HG03196 (cell line): ENCODE results near the gene RGPD8.
"Not testable (repeated sequence)": the region's sequence is repeated elsewhere in the genome, so short reads cannot be mapped to it uniquely, and the experiment has no call there.

Experiments used
- ATAC-seq: cut with Tn5 transposase; IDR thresholded peaks from one replicate; pipeline ENCODE4 v1.9.1; 2021; ENCODE audit not compliant: unreplicated experiment

Gene RGPD8

DNA sequence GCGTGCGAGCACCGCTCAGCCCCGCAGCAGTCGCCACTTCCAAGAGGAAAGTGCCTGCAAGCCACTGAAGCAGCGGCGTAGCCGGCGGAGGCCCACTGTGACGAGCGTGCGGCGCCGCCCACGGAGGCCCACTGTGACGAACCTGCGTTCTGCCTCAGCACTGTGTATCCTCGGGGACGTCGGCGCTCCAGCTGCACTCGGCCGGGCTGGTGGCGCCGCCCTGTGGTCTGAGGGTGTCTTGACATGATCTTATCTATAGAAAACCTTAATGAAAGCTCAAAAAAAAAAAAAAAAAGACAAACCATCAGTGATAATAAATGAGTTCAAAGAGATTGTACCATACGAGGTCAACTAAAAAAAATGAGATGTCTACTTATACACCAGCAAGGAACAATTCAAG, at the start of gene RGPD8:
Gene RGPD8, minus strand, starts transcription at position 166 of the 400 bp plus-strand sequence. CDS start 192 bp downstream, outside the sequence.
- peak; percentile 94 for ATAC-seq

DNA sequence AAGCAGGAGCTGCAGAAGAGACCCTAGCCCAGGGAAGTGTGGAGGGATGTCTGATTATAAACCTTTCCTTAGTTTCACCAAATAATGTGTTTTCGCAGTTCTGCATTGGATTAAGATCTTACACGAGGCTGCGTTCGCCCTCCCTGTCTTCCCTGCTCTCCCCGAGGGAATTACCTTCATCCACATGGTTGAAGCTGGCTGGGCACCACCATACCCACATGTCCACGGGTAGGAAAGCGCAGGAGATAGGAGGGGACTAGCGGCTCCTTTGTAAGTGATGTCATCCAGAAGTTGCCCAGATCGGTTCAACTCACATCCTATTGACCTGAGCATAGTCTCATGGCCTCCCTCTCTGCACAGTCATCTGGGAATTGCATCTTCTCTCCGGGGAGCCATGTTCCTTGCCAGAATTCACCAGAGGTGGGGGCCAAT, 49.6 kb upstream of the RGPD8 start:
- ATAC-seq, result no peak

DNA sequence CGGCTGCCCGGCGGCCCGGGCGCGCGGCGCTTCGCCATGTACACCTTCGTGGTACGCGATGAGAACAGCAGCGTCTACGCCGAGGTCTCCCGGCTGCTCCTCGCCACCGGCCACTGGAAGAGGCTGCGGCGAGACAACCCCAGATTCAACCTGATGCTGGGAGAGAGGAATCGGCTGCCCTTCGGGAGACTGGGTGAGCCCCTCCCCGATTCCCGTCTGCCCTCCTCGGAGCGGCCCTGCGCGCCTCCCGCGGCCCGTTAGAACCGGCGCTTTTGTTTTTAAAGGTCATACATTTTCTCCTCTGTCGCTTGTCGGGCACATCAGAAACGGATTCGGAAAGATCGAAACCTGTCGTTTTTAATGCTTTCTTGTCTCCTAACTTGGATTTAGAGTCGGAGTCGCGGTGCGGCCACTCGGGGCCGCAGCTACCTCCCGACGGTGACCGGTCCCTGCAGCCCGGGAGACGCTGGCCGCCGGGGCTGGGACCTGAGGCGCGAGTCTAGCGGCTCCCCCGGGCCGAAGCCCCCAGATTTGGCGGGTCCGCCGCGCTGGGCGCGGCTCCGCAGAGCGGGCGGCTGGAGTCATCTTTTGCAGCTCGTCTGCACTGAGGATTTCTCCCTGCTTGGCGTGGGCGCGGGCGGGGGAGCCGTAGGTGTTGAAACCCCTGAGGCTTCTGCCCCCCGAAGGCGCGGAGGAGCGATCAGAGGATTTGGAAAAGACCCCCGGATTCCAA, 49.0 kb upstream of the RGPD8 start:
- peak; percentile 16 for ATAC-seq

DNA sequence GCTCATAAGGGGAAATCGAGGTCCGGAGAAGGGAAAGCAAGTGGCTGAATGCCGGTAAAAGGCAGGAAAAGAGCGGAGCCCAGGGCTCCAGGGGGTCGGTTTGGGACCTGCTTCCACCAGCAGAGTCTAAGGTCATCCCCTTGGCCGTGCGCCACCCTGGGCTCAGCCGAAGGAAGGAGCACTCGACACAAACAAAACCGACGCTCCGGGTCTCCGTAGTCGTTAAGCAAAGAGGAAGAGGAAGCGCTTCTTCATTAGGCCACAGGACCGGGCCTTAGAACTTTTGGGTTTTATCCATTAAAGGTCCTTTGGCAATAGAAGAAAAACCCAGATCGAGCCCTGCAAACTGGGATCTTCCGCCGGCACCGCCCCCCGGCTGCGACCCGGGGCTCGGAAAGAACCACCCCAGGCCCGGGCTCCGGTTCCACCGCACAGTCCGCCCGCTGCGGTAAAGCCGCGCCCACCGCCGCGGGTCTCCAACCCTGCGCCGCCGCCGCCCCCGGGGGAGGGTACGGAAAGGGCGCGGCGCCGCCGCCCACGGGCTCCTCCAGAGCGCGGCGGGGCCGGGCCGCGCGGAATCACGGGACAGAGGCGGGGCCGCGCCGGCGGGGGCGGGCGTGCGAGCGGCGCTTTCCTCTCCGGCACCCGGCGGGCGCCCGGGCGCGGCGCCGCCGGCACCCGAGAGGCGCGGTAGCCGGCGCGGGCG, 48.2 kb upstream of the RGPD8 start, which contains the start of gene TTL:
Gene TTL, plus strand, starts transcription at position 629 of the 706 bp plus-strand sequence. CDS start 189 bp downstream, outside the sequence.
- peak; percentile 74 for ATAC-seq

DNA sequence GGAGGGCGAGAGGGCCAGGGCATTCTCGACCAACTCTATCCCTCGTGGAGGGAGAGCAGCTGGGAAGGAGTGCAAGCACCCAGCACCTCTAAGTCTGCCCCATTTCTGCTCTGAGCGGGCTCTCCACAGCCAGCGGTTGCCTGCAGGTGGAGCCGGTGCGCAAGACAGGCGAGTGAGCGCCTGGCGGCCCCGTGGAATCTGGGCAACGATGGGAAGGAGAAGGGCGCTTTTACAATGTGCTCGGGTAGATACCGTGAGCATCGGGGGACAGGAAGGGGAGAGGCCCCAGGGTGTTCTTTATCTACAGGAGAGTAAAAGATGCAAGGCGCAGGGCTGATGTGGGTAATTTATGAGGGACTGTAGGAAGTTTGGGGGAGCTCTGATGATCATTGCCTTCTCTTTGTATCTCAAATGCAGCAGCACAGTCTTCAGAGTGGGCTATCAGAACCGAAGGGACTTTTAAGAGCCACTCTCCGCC, 47.6 kb upstream of the RGPD8 start:
- ATAC-seq, result peak; percentile 49

DNA sequence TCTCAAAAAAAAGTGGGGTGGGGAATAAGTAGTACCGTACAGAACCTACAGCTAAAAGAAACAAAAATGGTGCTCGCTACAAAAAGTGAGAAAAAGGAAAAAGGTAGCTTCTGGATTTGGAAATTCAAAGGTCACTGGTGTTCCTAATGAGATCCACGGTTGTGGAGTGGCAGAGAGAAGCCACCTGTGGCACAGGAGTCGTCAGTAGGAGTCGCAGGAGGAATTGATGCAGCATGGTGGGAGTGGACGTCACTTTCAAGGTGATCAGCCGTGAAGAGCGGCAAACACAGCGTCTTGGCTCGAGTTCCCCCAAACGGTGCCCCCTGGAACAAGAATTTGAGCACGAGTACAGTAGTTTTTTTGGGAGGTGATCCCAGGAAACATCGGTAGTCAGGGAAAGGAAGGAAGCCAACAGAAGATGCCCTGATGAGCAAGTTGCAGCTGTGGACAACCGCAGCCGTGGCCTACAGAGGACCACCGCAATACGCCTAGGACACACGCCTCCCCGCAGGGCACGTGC, 47.1 kb upstream of the RGPD8 start:
- ATAC-seq, result no peak

DNA sequence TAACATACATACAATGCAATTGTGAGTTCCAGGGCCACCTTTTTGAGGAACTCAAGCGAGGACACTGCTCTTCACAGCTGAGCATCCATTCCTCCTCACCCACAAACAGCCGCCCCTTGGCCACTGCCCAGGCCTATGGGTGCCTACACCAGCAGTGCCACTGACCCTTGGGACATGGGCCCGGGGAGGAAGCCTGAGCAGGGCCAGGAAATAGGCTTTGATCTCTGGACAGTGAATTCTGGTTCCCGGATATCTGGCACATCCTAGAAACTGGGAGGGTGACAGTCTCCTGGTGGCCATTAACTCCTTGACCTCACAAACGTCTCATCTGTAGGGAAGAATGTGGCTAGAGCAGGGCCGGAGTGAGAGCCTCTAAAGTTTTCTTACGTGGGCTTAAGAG, 43.0 kb upstream of the RGPD8 start:
- no peak for ATAC-seq

DNA sequence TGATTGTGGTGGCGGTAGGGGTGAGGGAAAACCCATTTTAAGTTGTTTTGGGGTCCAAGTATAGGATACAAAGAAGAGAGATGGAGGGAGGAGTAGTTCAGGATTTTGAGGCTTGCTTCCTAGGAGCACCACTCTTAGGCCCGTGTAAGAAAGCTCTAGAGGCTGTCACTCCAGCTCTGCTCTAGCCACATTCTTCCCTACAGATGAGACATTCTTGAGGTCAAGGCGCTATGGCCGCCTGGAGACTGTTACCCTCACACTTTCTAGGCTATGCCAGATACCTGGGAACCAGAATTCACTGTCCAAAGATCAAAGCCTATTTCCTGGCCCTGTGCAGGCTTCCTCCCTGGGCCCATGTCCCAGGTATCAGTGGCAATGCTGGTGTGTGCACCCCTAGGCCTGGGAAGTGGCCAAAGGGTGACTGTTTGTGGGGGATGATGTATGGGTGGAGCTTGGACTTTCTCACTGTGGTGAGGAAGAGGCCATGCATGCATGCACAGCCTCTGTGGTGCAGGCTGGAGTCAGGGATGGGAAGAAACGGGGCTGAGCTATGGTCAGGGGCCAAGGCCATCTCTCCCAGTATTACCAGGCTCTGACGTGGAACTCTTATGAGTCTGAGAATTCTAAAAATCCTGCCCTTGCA, 41.5 kb upstream of the RGPD8 start:
- no peak for ATAC-seq

DNA sequence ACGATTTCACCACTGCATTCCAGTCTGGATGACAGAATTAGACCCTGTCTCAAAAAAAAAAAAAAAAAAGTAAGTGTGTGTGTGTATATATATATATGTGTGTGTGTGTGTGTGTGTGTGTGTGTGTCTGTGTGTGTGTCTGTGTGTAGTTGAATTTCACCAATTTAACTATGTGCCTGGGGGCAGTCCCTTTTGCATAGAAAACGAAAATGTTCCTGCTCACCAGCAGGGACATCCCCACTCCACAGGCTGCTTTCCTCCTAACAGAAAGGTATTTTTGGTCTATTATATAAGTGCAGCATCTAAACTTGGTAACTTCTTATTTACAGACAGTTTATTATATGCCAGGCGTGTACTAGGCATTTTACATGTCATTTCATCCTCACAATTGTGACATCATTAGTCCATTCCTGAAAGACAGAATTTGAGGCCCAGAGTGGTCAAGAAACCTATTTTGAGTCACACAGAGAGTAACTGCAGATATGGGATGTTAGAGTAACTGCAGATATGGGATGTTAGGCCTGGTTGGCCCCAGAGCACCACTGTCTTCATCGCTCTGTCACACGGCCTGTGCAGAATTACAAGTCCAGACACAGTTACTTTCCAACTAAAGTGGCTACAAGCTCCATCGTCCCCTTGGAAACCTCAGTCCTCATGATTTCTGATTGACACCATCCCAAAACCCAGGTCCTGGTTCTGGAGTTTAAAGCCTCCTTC, 39.3 kb upstream of the RGPD8 start:
- no peak for ATAC-seq

DNA sequence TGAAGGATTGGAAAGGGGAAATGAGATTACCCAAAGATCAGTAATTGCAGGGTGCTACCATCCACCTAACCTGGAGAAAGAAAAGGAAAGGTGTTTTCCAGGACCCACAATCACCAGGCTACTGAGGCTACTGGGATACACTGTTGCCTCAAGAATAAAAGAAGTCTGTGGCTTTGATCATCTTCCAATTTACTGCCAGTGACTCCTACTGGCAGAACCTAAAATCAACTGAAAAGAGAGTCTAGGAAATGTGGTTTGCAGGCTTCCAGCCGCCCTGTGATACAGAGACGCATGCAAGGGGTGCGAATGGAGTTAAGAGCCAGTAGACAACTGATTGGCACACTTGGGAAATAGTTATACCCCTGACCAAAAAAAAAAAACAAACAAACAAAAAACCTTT, 31.9 kb upstream of the RGPD8 start:
- no peak for ATAC-seq

DNA sequence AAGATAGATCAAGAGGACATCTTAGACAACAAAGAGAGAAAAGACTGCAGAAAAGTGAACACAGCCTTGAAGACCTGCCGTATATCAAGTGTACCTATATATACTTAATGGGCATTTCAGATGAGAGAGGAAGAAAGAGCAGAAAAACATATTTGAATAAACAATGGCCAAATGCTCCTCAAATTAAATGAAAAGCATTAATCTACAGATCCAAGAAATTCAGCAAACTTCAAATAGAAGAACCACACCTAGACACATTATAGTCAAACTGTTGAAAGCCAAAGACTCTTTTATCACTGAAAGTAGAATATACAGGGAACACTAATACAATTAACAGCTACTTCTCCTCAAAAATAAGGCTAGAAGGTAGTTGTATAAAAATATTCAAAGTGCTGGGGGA, 29.8 kb upstream of the RGPD8 start:
- no peak for ATAC-seq

DNA sequence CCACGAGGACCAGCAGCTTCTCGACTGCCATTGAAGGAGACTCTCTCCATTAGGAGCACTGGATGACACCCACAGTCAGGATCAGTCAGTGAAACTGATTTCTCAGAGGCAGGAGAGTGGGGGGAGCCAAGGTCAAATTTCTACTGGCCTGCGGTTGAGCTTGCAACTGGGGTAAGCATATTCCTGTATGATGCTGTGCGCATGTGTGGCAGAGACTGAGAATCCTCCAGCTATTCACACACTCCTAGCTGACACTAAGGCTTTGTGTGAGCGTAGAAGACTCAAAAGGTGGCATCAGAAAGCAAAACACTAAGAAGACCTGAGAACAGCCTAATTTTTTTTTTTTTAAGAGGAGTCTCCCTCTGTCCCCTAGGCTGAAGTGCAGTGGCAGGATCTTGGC, 28.7 kb upstream of the RGPD8 start:
- ATAC-seq, result no peak

DNA sequence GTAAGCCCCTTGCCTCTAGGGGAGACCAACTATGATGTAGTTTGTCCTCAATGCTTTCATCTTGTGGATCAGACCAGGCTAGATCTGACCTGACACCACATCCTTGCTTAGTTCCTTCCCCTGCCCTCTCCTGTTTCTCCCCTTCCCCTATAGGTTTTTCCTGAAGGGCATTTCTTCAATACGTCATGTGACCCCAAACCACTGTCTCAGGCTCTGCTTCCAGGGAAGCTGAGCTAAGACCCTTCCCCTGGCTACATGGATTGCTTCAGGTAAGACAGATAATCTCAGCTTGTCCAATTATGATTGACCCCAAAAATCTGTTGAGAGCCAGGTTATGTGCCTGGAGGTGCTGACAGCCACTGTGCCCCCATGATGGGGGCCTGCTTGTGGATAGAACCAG, 25.9 kb upstream of the RGPD8 start:
- no peak for ATAC-seq

DNA sequence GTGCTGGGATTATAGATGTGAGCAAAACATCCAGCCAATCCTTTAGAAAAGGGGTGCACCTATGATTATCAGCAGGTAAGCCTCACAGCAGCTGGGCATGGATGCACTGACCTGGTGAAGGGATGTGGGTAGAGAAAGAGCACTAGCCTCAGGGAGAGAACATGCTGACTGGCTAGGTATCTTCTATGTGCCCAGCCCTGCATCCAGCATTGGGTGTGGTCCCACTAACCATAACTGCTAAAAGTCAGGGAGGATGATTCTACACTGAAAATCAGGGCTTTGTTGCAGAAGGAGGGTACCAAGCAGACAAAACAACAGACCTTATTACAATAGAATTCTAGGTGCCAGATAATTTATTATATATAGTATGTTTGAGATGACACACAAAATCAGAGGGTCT, 21.1 kb upstream of the RGPD8 start:
- no peak for ATAC-seq

DNA sequence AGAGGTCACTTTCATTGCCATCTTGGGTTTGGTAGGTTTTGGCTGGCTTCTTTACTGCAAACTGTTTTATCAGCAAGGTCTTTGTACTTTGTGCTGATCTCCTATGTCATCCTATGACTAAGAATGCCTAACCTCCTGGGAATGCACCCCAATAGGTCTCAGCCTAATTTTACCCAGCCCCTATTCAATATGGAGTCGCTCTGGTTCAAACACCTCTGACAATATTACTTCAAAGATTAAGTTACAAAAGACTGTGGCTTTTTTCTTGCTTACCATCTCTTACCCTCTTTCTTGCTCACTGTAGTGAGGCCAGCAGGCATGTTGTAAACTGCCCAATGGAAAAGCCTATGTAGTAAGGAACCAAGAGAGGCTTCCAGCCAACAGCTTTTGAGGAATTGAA, 17.9 kb upstream of the RGPD8 start:
- ATAC-seq, result no peak

DNA sequence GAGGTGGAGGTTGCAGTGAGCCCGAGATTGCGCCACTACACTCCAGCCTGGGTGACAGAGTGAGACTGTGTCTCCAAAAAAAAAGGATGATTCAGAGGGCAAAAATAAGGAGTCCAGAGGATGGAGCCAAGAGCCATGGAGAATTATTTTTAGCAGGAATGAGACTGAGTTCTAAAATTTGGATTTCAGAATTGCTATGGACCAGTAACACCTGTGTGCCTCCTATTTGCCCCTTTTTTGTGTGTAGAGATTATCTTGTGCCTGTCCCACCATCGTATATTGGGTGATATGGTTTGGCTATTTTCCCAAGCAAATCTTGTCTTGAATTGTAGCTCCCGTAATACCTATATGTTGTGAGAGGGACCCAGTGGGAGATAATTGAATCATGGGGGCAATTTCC, 16.4 kb upstream of the RGPD8 start:
- no peak for ATAC-seq

DNA sequence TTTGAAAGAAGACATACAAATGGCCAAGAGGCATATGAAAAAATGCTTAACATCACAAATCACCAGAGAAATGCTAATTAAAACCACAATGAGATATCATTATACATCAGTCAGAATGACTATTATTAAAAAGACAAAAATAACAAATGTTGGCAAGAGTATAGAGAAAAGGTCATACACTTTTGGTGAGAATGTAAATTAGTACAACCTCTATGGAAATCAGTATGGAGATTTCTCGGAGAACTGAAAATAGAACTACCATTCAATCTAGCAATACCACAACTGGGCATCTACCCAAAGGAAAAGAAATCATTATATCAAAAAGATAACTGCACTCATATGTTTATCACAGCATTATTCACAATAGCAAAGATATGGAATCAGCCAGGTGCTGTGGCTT, 10.8 kb upstream of the RGPD8 start:
- not testable (repeated sequence) for ATAC-seq

DNA sequence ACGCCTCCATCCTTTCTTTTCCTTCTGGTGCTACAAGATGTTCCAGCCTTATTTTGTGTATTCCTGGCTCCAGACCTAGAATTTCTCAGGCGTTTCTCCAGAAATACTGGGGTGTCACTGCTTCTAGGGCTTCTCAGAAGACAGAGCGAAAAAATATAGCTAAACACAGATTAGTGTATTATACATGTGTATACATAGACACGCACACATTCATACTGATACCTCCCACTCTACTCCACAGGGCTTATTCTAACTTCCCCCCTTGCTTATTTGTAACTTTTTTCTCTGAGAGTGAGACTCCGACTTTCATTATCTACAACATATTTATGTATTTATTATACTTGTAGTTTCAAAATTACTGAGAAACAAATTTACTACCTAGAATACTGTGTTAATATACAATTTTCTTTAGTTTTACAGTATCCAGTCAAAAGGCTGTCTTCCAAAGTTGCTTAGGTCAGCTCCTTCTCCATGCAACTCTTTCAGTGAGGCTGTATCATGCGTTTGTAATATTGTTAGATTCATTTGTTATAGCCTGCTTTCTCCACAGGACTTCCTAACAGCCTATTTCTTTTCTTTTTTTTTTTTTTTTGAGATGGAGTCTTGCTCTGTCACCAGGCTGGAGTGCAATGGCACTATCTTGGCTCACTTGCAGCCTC, 5.3 kb upstream of the RGPD8 start:
- not testable (repeated sequence) for ATAC-seq

DNA sequence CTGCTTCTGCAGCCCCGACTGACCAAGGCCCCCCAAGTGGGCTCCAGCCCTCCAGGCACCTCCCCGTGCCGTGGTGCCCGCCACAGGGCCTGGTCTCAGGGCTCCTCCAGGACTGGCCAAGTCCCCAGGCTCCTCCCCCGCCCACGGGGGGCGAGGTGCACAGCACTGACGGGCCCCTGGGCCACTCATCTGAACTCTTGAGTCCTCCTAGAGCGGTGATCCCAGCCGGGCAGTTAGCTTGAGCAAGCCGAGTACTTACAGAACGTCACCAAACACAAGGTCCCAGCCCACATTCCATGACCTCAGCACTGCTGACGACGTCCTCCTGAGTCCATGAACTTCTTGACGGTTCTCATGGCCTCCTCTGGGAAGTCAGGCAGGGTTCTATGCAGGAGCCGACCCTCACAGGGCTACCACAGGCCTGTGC, 4.0 kb upstream of the RGPD8 start:
- not testable (repeated sequence) for ATAC-seq

DNA sequence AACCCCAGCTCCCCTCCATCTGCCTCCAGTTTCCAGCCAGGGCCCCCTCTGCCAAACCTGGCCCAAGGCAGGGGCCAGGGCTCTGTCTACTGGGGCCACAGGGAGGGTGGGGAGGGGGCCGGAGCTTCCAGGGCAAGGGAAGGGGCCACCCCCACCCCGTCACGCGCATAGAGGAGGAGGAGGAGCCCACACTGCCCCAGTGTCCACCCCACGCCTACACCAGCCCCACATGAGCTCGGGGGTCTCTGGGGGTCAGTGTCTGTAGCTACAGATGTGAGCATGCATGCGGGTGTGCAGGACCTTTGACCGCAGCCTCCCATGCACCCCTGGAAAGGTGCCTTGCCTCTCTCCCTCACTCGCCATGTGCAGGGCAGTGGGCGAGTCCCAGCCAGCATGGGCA, 3.5 kb upstream of the RGPD8 start:
- ATAC-seq, result not testable (repeated sequence)
